ENCODE measurements around the gene DBN1. TPM values are rescaled to one million over a fixed set of nuclear protein-coding genes. Genes with fewer than 3 reads are reported as not detected.

Gene DBN1
- total RNA-seq, 6 experiments from 2014 or later = 346 to 394 (median 358) TPM

DNA sequence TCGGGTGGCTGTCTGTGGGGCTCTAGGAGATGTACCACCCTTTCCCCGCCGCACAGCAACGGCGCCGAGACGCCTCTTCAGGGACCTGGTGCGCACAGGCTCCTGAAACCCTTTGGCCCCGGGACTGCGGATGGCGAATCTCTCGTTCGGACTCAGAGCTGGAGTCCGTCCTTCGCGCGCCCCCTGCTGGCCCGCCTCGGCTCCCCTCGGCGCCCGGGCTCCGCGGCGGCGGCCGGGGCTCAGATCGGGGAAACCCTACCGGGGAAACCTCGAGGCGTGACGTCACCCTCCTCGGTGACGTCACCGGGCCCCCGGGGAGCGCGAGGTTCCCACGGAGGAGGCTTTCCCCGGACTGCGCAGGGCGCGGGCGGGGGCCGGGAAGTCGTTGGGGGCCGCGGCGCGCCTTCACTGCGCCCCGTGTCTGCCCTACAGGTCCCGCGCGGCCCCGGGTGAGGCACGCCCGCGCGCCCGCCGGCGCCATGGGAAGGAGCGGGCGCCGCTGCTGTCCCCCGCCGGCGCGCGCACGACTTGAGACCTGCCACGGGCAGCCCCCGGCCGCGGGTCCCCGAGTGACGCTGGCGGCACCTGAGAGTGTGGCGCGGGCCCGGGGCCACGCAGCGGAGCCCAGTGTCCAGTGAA is 18.9 kb downstream of the DBN1 start:
- Mint-ChIP-seq H3K36me3 (ENCODE audit: low read depth) (peaks cover 14% of the 10 kb centered on the region), H3K4me1 (ENCODE audit: low read depth) (peaks cover 16% of the 10 kb centered on the region), H3K4me3 (peak overlapping the region; percentile 74), H3K9me3 (no peaks in the 10 kb centered on the region; the same call in 1 of the 2 replicates), H3K27me3 (ENCODE audit: insufficient read depth) (peaks cover 18% of the 10 kb centered on the region), H3K27ac (no peak overlapping the region; the same call in 1 of the 2 replicates)
- peak; percentile 77 for DNase-seq
- TF ChIP-seq, protein P1, sequence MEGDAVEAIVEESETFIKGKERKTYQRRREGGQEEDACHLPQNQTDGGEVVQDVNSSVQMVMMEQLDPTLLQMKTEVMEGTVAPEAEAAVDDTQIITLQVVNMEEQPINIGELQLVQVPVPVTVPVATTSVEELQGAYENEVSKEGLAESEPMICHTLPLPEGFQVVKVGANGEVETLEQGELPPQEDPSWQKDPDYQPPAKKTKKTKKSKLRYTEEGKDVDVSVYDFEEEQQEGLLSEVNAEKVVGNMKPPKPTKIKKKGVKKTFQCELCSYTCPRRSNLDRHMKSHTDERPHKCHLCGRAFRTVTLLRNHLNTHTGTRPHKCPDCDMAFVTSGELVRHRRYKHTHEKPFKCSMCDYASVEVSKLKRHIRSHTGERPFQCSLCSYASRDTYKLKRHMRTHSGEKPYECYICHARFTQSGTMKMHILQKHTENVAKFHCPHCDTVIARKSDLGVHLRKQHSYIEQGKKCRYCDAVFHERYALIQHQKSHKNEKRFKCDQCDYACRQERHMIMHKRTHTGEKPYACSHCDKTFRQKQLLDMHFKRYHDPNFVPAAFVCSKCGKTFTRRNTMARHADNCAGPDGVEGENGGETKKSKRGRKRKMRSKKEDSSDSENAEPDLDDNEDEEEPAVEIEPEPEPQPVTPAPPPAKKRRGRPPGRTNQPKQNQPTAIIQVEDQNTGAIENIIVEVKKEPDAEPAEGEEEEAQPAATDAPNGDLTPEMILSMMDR (IDR thresholded peaks at IDR 0.05) = peak; percentile 97

DNA sequence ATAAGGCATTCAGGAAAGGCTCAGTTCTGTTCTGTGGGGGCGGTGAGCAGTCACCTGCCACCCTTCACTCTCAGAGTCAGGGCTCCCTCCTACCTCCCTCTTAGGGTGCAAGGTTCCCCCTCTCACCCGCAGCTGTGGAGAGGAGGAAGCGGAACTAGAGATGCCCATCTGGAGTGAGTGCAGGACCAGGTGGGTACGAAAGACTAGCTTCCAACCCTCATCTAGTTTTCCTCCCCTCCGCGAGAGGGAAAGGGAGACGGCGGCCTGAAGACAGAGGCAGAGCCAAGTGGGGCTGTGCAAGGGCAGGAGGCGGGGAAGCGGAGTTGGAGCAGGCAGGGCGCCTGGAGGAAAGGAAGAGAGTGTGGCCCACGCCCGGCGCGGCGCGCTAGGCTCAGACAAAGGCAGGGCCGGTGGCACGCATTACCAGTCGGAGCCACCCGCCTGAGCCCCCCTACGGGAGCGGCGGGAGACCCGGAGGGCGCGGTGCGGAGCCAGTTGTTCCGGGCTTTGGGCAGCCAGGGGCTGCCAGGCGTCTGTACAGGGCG is 19.5 kb downstream of the DBN1 start:
- Mint-ChIP-seq H3K4me3 (peak overlapping the region; percentile 74), H3K9me3 (no peaks in the 10 kb centered on the region; the same call in 1 of the 2 replicates), H3K4me1 (ENCODE audit: low read depth) (peaks cover 16% of the 10 kb centered on the region), H3K36me3 (ENCODE audit: low read depth) (peaks cover 14% of the 10 kb centered on the region), H3K27ac (peak overlapping the region; percentile 53), H3K27me3 (ENCODE audit: insufficient read depth) (peaks cover 16% of the 10 kb centered on the region)
- TF ChIP-seq, protein P1 (IDR thresholded peaks at IDR 0.05) = no peak
- DNase-seq = no peak

- H3K9me3 Mint-ChIP-seq = no peaks in the 10 kb centered on the region; the same call in 1 of the 2 replicates
- TF ChIP-seq, protein P1 (IDR thresholded peaks at IDR 0.05) = peak; percentile 45
- H3K4me1 Mint-ChIP-seq (ENCODE audit: low read depth) = peaks cover 24% of the 10 kb centered on the region
- H3K4me3 Mint-ChIP-seq = peak overlapping the region; percentile 19; the same call in 1 of the 2 replicates
- peaks cover 14% of the 10 kb centered on the region for H3K27me3 Mint-ChIP-seq (ENCODE audit: insufficient read depth)
- no peak for DNase-seq
- peaks cover 14% of the 10 kb centered on the region for H3K36me3 Mint-ChIP-seq (ENCODE audit: low read depth)
- H3K27ac Mint-ChIP-seq = peak overlapping the region; percentile 9; the same call in 1 of the 2 replicates
Measured at GRCh38 chr5:177452688-177453638, 20.5 kb downstream of the DBN1 start.

GRCh38 chr5:177450667-177451424 is 22.6 kb downstream of the DBN1 start:
- Mint-ChIP-seq H3K4me1 (ENCODE audit: low read depth) (peaks cover 17% of the 10 kb centered on the region), H3K4me3 (no peak overlapping the region), H3K9me3 (no peaks in the 10 kb centered on the region; the same call in 1 of the 2 replicates), H3K36me3 (ENCODE audit: low read depth) (no peaks in the 10 kb centered on the region), H3K27me3 (ENCODE audit: insufficient read depth) (peaks cover 8% of the 10 kb centered on the region), H3K27ac (no peak overlapping the region)
- TF ChIP-seq, protein P1 (IDR thresholded peaks at IDR 0.05) = no peak
- no peak for DNase-seq

Data from HFFc6 (cell line).